Activated CD8-positive, alpha-beta T cell treated with anti-CD3 and anti-CD28 coated beads for 36 hours (primary cell): Measurements from ENCODE around the gene TRAF1. TPM values are rescaled to one million over a fixed set of nuclear protein-coding genes. Genes with fewer than 3 reads are reported as not detected.

Experiments used
- ATAC-seq: fragments of 200-7000 bp; cut with Tn5 transposase; one replicate; pipeline ENCODE4 v1.10.0; 2021; ENCODE audit warnings: mild to moderate bottlenecking, moderate library complexity
- CTCF ChIA-PET: fragments of 350-600 bp; sonication (Branson Sonifier 250); formaldehyde crosslinking; loops from one replicate; lab custom pipeline; 2021; ENCODE audit warnings: antibody characterized with exemption; lab: Charles Lee
- POLR2A ChIA-PET: fragments of 350-600 bp; sonication (Branson Sonifier 250); formaldehyde crosslinking; loops from one replicate; lab custom pipeline; 2021; ENCODE audit warnings: antibody characterized with exemption; lab: Charles Lee
- DNase-seq: peaks from one replicate; pipeline ENCODE4 v3.0.0-alpha.2; 2020
- H3K27ac Mint-ChIP-seq: one replicate; pipeline ENCODE4 v1.8.0; 2021; ENCODE audit warnings: mild to moderate bottlenecking, mixed read lengths
- H3K27me3 Mint-ChIP-seq: one replicate; pipeline ENCODE4 v1.8.0; 2021; ENCODE audit warnings: mixed read lengths
- H3K36me3 Mint-ChIP-seq: one replicate; pipeline ENCODE4 v1.8.0; 2021; ENCODE audit warnings: low read depth, mixed read lengths
- H3K4me1 Mint-ChIP-seq: one replicate; pipeline ENCODE4 v1.8.0; 2021; ENCODE audit warnings: low read depth, mixed read lengths
- H3K4me3 Mint-ChIP-seq: one replicate; pipeline ENCODE4 v1.8.0; 2021; ENCODE audit warnings: mild to moderate bottlenecking, moderate library complexity, mixed read lengths
- H3K9me3 Mint-ChIP-seq: one replicate; pipeline ENCODE4 v1.8.0; 2021; ENCODE audit warnings: mixed read lengths
- CTCF ChIP-seq: fragments of 200-600 bp; IDR thresholded peaks from one replicate; pipeline ENCODE4 v1.8.0; 2022; ENCODE audit warnings: antibody characterized with exemption, mild to moderate bottlenecking
- intact Hi-C: fragments of 100-400 bp; cut with micrococcal nuclease; formaldehyde crosslinking; loops from one replicate; pipeline ENCODE4 v1.10.0; 2022
- total RNA-seq, 2 experiments: library from RNA; stranded (reverse); gene quantifications; one replicate each; pipeline ENCODE4 v1.2.3, GENCODE V29; 2021

Gene TRAF1
- total RNA-seq, 2 experiments from 2014 or later: 147 to 150 TPM

DNA sequence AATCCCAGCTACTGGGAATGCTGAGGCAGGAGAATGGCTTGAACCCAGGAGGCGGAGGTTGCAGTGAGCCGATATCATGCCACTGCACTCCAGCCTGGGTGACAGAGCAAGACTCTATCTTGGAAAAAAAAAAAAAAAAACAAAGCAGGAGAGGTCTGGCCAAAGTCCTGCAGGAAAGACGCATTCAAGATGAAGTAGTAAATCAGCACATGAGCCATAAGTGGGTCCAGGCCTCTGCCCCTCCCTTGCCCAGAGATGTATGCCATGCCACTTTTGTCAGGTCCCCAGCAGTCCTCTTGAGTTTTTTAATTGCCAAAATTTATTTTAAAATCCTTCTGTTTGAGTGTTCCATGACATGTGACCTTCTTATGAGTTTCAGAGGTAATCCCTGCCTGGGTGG, 41.1 kb downstream of the TRAF1 start:
- Mint-ChIP-seq H3K4me1 (peaks cover 65% of the 10 kb centered on the region), H3K4me3 (no peak overlapping the region), H3K36me3 (peaks cover 19% of the 10 kb centered on the region), H3K9me3 (no peaks in the 10 kb centered on the region), H3K27me3 (no peaks in the 10 kb centered on the region), H3K27ac (no peak overlapping the region)
- CTCF ChIA-PET: interaction anchor here (0.7 to 1.7 kb wide), 2 partner anchors 8 to 35 kb away, joined by 3 read pairs; no protein-coding TSS in a partner anchor
- DNase-seq: no peak
- POLR2A ChIA-PET: interaction anchor here (60.2 to 67.1 kb wide), 2 partner anchors 9 to 27 kb away, joined by 2439 read pairs; partner anchors contain the start of genes PHF19 and TRAF1
- ATAC-seq: no peak
- no peak for TF ChIP-seq CTCF
- intact Hi-C loops: no loop called here

DNA sequence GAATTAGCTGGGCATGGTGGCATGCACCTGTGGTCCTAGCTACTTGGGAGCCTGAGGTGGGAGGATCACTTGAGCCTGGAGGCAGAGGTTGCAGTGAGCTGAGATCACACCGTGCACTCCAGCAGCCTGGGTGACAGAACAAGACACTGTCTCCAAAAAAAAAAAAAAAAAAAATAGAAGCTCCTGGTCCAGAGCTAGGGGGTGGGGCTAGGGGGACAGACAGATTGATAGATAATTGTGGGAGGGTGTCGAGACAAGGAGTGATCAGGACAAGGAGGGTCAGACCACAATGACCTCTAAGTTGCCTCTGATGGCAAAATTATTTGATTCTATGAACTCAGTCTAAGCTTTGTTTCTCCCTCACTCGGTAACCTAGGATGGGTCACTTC, 43.0 kb downstream of the TRAF1 start:
- Mint-ChIP-seq H3K4me1 (peaks cover 65% of the 10 kb centered on the region), H3K27ac (peak overlapping the region; percentile 52), H3K4me3 (no peak overlapping the region), H3K27me3 (no peaks in the 10 kb centered on the region), H3K9me3 (no peaks in the 10 kb centered on the region), H3K36me3 (peaks cover 17% of the 10 kb centered on the region)
- intact Hi-C loops: no loop called here
- DNase-seq (no peak), ATAC-seq (no peak)
- TF ChIP-seq CTCF: no peak
- POLR2A ChIA-PET: interaction anchor here (0.9 to 67.1 kb wide), 3 partner anchors 11 to 39 kb away, joined by 4 to 2439 read pairs (median 2439); partner anchors contain the start of genes PHF19 and TRAF1
- CTCF ChIA-PET: interaction anchor here (0.6 to 1.3 kb wide), 3 partner anchors 21 to 28 kb away, joined by 3 read pairs; no protein-coding TSS in a partner anchor

GRCh38 chr9:120882935-120883607, 43.5 kb downstream of the TRAF1 start:
- Mint-ChIP-seq H3K9me3 (no peaks in the 10 kb centered on the region), H3K36me3 (peaks cover 14% of the 10 kb centered on the region), H3K27ac (peak overlapping the region; percentile 52), H3K4me1 (peaks cover 65% of the 10 kb centered on the region), H3K27me3 (no peaks in the 10 kb centered on the region), H3K4me3 (no peak overlapping the region)
- POLR2A ChIA-PET: interaction anchor here (0.9 to 67.1 kb wide), 3 partner anchors 12 to 38 kb away, joined by 4 to 2439 read pairs (median 2439); partner anchors contain the start of genes PHF19 and TRAF1
- ATAC-seq (no peak), DNase-seq (no peak)
- no peak for TF ChIP-seq CTCF
- intact Hi-C loops: no loop called here
- CTCF ChIA-PET: interaction anchor here (0.6 to 1.3 kb wide), 2 partner anchors 21 to 25 kb away, joined by 3 read pairs; no protein-coding TSS in a partner anchor

DNA sequence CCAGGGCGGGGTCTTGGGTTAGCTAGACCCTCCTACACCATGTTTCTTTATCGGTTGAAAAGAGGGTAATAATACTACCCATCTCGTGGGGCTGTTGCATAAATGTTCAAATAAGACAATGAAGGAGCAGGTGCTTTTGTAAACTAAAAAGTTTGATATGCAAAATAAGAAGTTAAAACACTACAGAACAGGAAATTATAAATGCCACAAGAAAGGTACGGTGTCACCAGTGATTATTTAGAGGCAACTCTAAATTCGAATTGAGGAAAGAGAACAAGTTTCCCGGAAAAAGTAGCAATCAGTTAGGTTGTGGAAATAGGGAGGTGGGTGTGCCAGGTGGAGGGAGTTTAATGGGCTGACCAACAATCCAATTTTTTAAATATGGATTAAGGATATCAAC, 47.1 kb downstream of the TRAF1 start:
- ChIA-PET POLR2A (interaction anchor here (0.9 to 67.1 kb wide), 3 partner anchors 11 to 35 kb away, joined by 3 to 2439 read pairs (median 3); partner anchors contain the start of gene TRAF1), CTCF (interaction anchor here (2.2 to 4.4 kb wide), 2 partner anchors 10 kb away, joined by 8 to 30 read pairs; no protein-coding TSS in a partner anchor)
- peak overlapping the region; percentile 94 for H3K27ac Mint-ChIP-seq
- H3K9me3 Mint-ChIP-seq: no peaks in the 10 kb centered on the region
- no peaks in the 10 kb centered on the region for H3K27me3 Mint-ChIP-seq
- ATAC-seq (no peak), DNase-seq (no peak)
- intact Hi-C loops: loop anchor here (5.0 kb wide), 2 partner anchors 48 to 122 kb away; partner anchors contain the start of gene TRAF1
- no peak for TF ChIP-seq CTCF
- H3K4me1 Mint-ChIP-seq: peaks cover 71% of the 10 kb centered on the region
- peak overlapping the region; percentile 83 for H3K4me3 Mint-ChIP-seq
- peaks cover 34% of the 10 kb centered on the region for H3K36me3 Mint-ChIP-seq
